H9 (cell line): ENCODE data around the gene S100A16. TPM values are rescaled to one million over a fixed set of nuclear protein-coding genes. Genes with fewer than 3 reads are reported as not detected.

Source experiments
- DNase-seq: peaks from one replicate; pipeline ENCODE4 v3.0.0-alpha.2; 2017
- H2AFZ ChIP-seq: one replicate; pipeline ENCODE4 v1.6.1; 2013; ENCODE audit warnings: mild to moderate bottlenecking, low read length, control low read depth, moderate library complexity
- H2AK5ac ChIP-seq: 2 replicates; pipeline ENCODE4 v1.6.1; 2013; ENCODE audit warnings: low read length, control low read depth, mixed read lengths; ENCODE audit not compliant: insufficient read length
- H2BK120ac ChIP-seq: one replicate; pipeline ENCODE4 v1.6.1; 2013; ENCODE audit warnings: low read depth, mild to moderate bottlenecking, low read length, control low read depth, inconsistent platforms; ENCODE audit not compliant: poor library complexity, severe bottlenecking
- H2BK12ac ChIP-seq: 2 replicates; pipeline ENCODE4 v1.6.1; 2013; ENCODE audit warnings: low read length, control low read depth, mixed read lengths, low read depth; ENCODE audit not compliant: insufficient read length
- H2BK15ac ChIP-seq: 2 replicates; pipeline ENCODE4 v1.6.1; 2013; ENCODE audit warnings: low read depth, low read length, control low read depth
- H2BK20ac ChIP-seq: one replicate; pipeline ENCODE4 v1.6.1; 2013; ENCODE audit warnings: low read depth, mild to moderate bottlenecking, low read length, control low read depth, inconsistent platforms; ENCODE audit not compliant: poor library complexity, severe bottlenecking
- H2BK5ac ChIP-seq: 2 replicates; pipeline ENCODE4 v1.6.1; 2013; ENCODE audit warnings: low read length, control low read depth, mixed read lengths; ENCODE audit not compliant: insufficient read length
- H3K14ac ChIP-seq: 2 replicates; pipeline ENCODE4 v1.6.1; 2013; ENCODE audit warnings: low read length, control low read depth; ENCODE audit not compliant: insufficient read depth
- H3K18ac ChIP-seq: 2 replicates; pipeline ENCODE4 v1.6.1; 2013; ENCODE audit warnings: low read depth, mild to moderate bottlenecking, mixed read lengths, low read length, control low read depth; ENCODE audit not compliant: insufficient read length
- H3K23ac ChIP-seq: 2 replicates; pipeline ENCODE4 v1.6.1; 2013; ENCODE audit warnings: low read length, control low read depth, mixed read lengths, low read depth; ENCODE audit not compliant: insufficient read length
- H3K23me2 ChIP-seq: 2 replicates; pipeline ENCODE4 v1.6.1; 2013; ENCODE audit warnings: low read depth, mild to moderate bottlenecking, mixed read lengths, low read length, control low read depth; ENCODE audit not compliant: insufficient read length, poor library complexity, severe bottlenecking
- H3K27ac ChIP-seq: 2 replicates; pipeline ENCODE4 v1.5.1; 2013; ENCODE audit warnings: low read length, control low read depth, mixed read lengths, low read depth; ENCODE audit not compliant: insufficient read length
- H3K27me3 ChIP-seq: 2 replicates; pipeline ENCODE4 v1.6.1; 2013; ENCODE audit warnings: low read length, control low read depth, inconsistent platforms; ENCODE audit not compliant: insufficient read depth
- H3K4ac ChIP-seq: 2 replicates; pipeline ENCODE4 v1.6.1; 2013; ENCODE audit warnings: low read depth, mild to moderate bottlenecking, control low read depth, inconsistent platforms, low read length, moderate library complexity
- H3K4me1 ChIP-seq: 2 replicates; pipeline ENCODE4 v1.6.1; 2013; ENCODE audit warnings: low read length, control low read depth, inconsistent platforms; ENCODE audit not compliant: insufficient read depth
- H3K4me2 ChIP-seq: 2 replicates; pipeline ENCODE4 v1.6.1; 2013; ENCODE audit warnings: low read length, control low read depth, mixed read lengths; ENCODE audit not compliant: insufficient read length, insufficient read depth
- H3K56ac ChIP-seq: 2 replicates; pipeline ENCODE4 v1.6.1; 2013; ENCODE audit warnings: low read depth, mild to moderate bottlenecking, mixed read lengths, low read length, control low read depth; ENCODE audit not compliant: insufficient read length
- H3K79me1 ChIP-seq: 2 replicates; pipeline ENCODE4 v1.6.1; 2013; ENCODE audit warnings: low read depth, mild to moderate bottlenecking, moderate library complexity, low read length, control low read depth, inconsistent platforms; ENCODE audit not compliant: insufficient read depth, poor library complexity, severe bottlenecking
- H3K79me2 ChIP-seq: 2 replicates; pipeline ENCODE4 v1.6.1; 2013; ENCODE audit warnings: low read length, control low read depth, inconsistent platforms; ENCODE audit not compliant: insufficient read depth
- H3K9ac ChIP-seq: 2 replicates; pipeline ENCODE4 v1.6.1; 2013; ENCODE audit warnings: low read length, control low read depth, mixed read lengths; ENCODE audit not compliant: insufficient read length; ENCODE audit errors: extremely low read depth
- H3K9me3 ChIP-seq: one replicate; pipeline ENCODE4 v1.6.1; 2013; ENCODE audit warnings: low read depth, low read length, inconsistent platforms; ENCODE audit not compliant: control insufficient read depth
- H3T11ph ChIP-seq: one replicate; pipeline ENCODE4 v1.6.1; 2013; ENCODE audit warnings: mild to moderate bottlenecking, low read length, control low read depth, inconsistent platforms
- H4K20me1 ChIP-seq: one replicate; pipeline ENCODE4 v1.6.1; 2013; ENCODE audit not compliant: control insufficient read depth, insufficient read length, insufficient read depth
- H4K5ac ChIP-seq: 2 replicates; pipeline ENCODE4 v1.6.1; 2013; ENCODE audit warnings: low read depth, mild to moderate bottlenecking, mixed read lengths, low read length, control low read depth; ENCODE audit not compliant: insufficient read length
- H4K8ac ChIP-seq: replicated peaks from 2 replicates; pipeline ENCODE4 v1.6.1; 2013; ENCODE audit warnings: low read length, control low read depth, mixed read lengths, low read depth; ENCODE audit not compliant: insufficient read length
- H4K91ac ChIP-seq: 2 replicates; pipeline ENCODE4 v1.6.1; 2013; ENCODE audit warnings: low read depth, mild to moderate bottlenecking, moderate library complexity, mixed read lengths, low read length, control low read depth; ENCODE audit not compliant: insufficient read length
- H3K27ac Mint-ChIP-seq, 3 experiments: 2 replicates in 2 of 3; 3 replicates in 1 of 3; pipeline ENCODE4 v1.8.0; 2020 to 2021; ENCODE audit warnings: mixed read lengths in 3 of 3, mild to moderate bottlenecking in 1 of 3, moderate library complexity in 1 of 3
- H3K27me3 Mint-ChIP-seq: 2 replicates; pipeline ENCODE4 v1.8.0; 2021; ENCODE audit warnings: low read depth, mild to moderate bottlenecking, moderate library complexity, mixed read lengths
- H3K36me3 Mint-ChIP-seq, 3 experiments: 2 replicates in 2 of 3; 3 replicates in 1 of 3; pipeline ENCODE4 v1.8.0; 2020 to 2021; ENCODE audit warnings: low read depth in 3 of 3, mixed read lengths in 3 of 3; ENCODE audit not compliant: insufficient read depth in 1 of 3
- H3K4me1 Mint-ChIP-seq, 2 experiments: 2 replicates each; pipeline ENCODE4 v1.8.0; 2020; ENCODE audit warnings: mixed read lengths in 2 of 2
- H3K4me3 Mint-ChIP-seq, 2 experiments: 2 replicates in 1 of 2; 3 replicates in 1 of 2; pipeline ENCODE4 v1.8.0; 2020 to 2021; ENCODE audit warnings: mild to moderate bottlenecking in 2 of 2, mixed read lengths in 2 of 2, moderate library complexity in 1 of 2
- H3K9me3 Mint-ChIP-seq, 2 experiments: 2 replicates in 1 of 2; 3 replicates in 1 of 2; pipeline ENCODE4 v1.8.0; 2020; ENCODE audit warnings: mild to moderate bottlenecking in 2 of 2, mixed read lengths in 2 of 2, moderate library complexity in 1 of 2
- WGBS: extraction: QIAGEN DNeasy Blood & Tissue Kit; methylation state at CpG from one replicate; pipeline ENCODE4 v1.1.7; 2013; ENCODE audit warnings: missing lambda C conversion rate, low lambda C conversion rate, mixed read lengths; ENCODE audit not compliant: insufficient read length; ENCODE audit errors: extremely low coverage; 5-methylcytosine and 5-hydroxymethylcytosine counted together
- total RNA-seq: library from RNA; stranded (reverse); gene quantifications from 2 replicates; pipeline ENCODE4 v1.2.1, GENCODE V29; 2021
- TF ChIP-seq, protein P1 (sequence below): fragments of 200-600 bp; sonication (generic); conservative IDR thresholded peaks from 3 replicates; pipeline ENCODE4 v1.8.0; 2021; ENCODE audit warnings: antibody characterized with exemption, mild to moderate bottlenecking

Gene S100A16
- total RNA-seq, 1 experiment from 2014 or later = 8.0 TPM

DNA sequence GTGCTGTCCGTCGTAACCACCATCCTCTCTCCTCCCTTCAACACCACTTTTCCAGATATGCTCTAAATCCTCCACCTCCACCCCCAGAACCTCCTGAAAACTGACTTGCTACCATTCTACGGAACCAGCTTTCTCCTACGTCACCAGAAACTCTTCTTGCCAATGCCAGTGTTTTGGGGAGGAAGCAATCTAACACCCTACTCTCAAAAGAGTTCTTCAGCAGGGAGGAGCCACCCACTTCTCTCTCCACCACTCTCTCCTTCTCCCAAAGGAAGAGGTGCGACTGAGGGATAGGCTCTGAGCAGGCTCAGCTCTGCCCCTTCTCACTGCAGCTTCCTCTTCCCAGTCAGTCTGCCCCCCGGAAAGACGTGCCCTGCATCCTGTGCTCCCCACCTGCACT lies 41.2 kb downstream of the S100A16 start:
- Mint-ChIP-seq H3K4me3 (no peak overlapping the region; a peak in 1 of 5 replicates), H3K9me3 (peaks cover 12 to 15% of the 10 kb centered on the region in 2 experiments; a peak in 4 of 5 replicates), H3K27ac (no peak overlapping the region), H3K4me1 (peaks cover 20 to 24% of the 10 kb centered on the region in 2 experiments), H3K36me3 (peaks cover 0 to 6% (median 0%) of the 10 kb centered on the region in 3 experiments; a peak in 2 of 7 replicates), H3K27me3 (peaks cover 15% of the 10 kb centered on the region)
- no peak overlapping the region for H2BK120ac ChIP-seq
- no peak overlapping the region for H2BK15ac ChIP-seq
- no peak overlapping the region for H2BK12ac ChIP-seq
- no peak overlapping the region for H4K91ac ChIP-seq
- H2AFZ ChIP-seq = no peak overlapping the region
- H3K9me3 ChIP-seq = no peaks in the 10 kb centered on the region
- peaks cover 3% of the 10 kb centered on the region for H4K20me1 ChIP-seq
- no peak overlapping the region for H3K23ac ChIP-seq
- H3K27ac ChIP-seq = no peak overlapping the region
- H3K9ac ChIP-seq = no peak overlapping the region
- H3K79me2 ChIP-seq = no peaks in the 10 kb centered on the region
- H3K14ac ChIP-seq = no peak overlapping the region
- no peak overlapping the region for H3K4ac ChIP-seq
- no peak overlapping the region for H2AK5ac ChIP-seq
- DNase-seq = no peak
- H3K79me1 ChIP-seq = no peaks in the 10 kb centered on the region
- no peak overlapping the region for H3T11ph ChIP-seq
- peaks cover 2% of the 10 kb centered on the region; the same call in 1 of the 2 replicates for H3K4me1 ChIP-seq
- no peak overlapping the region for H3K18ac ChIP-seq
- no peak overlapping the region for H2BK5ac ChIP-seq
- H3K27me3 ChIP-seq = no peaks in the 10 kb centered on the region
- H3K56ac ChIP-seq = no peak overlapping the region
- H2BK20ac ChIP-seq = no peak overlapping the region
- no peaks in the 10 kb centered on the region for H3K23me2 ChIP-seq
- H3K4me2 ChIP-seq = no peak overlapping the region
- no CpG with 5 or more reads among the region's 7 CpGs for WGBS
- no peak overlapping the region for H4K5ac ChIP-seq
- TF ChIP-seq, protein P1, sequence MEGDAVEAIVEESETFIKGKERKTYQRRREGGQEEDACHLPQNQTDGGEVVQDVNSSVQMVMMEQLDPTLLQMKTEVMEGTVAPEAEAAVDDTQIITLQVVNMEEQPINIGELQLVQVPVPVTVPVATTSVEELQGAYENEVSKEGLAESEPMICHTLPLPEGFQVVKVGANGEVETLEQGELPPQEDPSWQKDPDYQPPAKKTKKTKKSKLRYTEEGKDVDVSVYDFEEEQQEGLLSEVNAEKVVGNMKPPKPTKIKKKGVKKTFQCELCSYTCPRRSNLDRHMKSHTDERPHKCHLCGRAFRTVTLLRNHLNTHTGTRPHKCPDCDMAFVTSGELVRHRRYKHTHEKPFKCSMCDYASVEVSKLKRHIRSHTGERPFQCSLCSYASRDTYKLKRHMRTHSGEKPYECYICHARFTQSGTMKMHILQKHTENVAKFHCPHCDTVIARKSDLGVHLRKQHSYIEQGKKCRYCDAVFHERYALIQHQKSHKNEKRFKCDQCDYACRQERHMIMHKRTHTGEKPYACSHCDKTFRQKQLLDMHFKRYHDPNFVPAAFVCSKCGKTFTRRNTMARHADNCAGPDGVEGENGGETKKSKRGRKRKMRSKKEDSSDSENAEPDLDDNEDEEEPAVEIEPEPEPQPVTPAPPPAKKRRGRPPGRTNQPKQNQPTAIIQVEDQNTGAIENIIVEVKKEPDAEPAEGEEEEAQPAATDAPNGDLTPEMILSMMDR = no peak
- H4K8ac ChIP-seq = no peak overlapping the region
